Measurements from ENCODE around the gene GLP1R. TPM values are rescaled to one million over a fixed set of nuclear protein-coding genes. Genes with fewer than 3 reads are reported as not detected.

The GLP1R gene
- total RNA-seq, 1 donor from 2014 or later, result not detected

DNA sequence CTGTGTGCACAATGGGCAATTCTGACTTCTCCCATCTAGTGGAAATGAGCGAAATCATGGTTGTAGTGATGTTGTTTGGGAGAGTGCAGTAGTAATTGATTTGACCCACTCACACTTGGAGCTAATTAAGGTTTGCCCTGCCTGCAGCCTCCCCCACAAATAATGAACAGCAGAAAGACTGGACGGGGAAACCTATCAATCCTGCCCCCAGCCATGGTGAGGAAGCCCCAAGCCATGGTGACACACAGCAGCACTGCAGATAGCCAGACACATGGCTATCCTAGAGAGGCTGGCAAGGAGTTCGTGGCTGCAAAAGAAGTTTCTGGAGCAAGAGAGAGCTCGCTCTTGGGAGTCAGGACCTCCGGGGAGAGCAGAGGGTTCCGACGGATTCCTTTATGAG, 38.6 kb downstream of the GLP1R start:
- no peak for DNase-seq

- peak; percentile 48 for DNase-seq
Observed at GRCh38 chr6:39088331-39088730, 39.8 kb downstream of the GLP1R start.

GRCh38 chr6:39090036-39090435, 41.5 kb downstream of the GLP1R start:
- peak; percentile 38 for DNase-seq

- DNase-seq, result no peak
Observed at GRCh38 chr6:39091220-39091619, 42.6 kb downstream of the GLP1R start.

GRCh38 chr6:39092124-39092523, 43.5 kb downstream of the GLP1R start:
- no peak for DNase-seq

DNA sequence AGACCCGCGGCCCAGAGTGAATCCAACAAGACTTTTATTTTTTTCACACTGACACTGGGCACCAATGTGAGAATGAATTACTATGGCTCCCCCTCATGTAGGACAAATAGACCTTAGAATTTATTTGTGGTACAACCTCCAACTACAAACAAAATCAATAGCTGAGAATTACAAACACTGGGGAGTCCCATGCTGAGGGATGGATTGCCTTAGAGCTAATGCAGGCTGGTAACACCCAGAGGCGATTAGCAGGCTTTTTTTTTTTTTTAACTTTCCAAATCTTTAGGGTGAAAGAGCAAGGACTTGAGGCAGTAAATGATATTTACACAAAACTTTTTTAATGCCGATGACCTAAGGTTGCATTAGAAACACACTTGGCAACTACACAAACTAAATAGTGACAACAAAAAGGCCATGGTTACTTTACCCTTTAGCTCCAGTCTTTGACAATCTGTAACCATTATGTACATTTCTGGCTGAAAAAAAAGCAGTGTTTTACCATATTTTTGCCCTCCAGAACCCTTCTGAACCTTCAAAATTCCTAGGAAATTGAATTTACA, 44.6 kb downstream of the GLP1R start:
- DNase-seq, result no peak

DNA sequence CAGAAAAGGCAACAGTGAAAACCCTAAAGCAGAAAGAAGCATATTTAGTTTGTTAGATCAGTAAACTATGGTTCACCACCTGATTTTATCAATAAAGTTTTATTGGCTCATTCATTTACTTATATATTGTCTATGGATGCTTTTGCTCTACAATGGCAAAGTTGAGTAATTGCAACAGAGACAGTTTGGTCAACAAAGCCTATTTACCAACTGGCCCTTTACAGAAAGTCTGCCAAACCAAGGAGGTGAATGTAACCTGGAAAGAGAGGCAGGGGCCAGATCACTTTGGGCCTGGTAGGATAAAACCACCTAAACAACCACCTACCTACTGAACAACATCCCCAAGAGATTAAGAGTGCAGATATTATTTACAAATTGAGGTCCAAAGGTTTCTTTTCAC, 47.0 kb downstream of the GLP1R start:
- no peak for DNase-seq

- no peak for DNase-seq
Observed at GRCh38 chr6:39100358-39100757, 51.8 kb downstream of the GLP1R start.

- DNase-seq, result peak; percentile 14
Observed at GRCh38 chr6:39102071-39102820, 53.7 kb downstream of the GLP1R start.

GRCh38 chr6:39102821-39103136, 54.2 kb downstream of the GLP1R start:
- no peak for DNase-seq

DNA sequence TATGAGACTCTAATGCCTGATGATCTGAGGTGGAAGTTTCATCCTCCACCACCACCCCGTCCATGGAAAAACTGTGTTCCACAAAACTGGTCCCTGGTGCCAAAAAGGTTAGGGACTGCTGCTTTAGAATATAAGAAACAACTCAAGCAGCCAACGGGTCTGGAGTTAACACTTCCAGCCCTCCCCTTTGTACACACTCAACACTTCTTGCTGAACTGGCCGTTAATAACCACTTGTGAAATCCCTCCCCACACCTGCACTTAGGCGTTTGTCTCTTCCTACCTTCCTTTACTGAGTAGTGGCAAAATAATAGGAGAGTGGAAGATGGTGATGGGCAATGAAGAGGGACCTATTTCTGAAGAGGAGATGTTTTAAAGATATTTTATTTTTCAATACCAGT, 55.9 kb downstream of the GLP1R start:
- DNase-seq, result no peak

- DNase-seq, result no peak
Observed at GRCh38 chr6:39107034-39107433, 58.5 kb downstream of the GLP1R start.

DNA sequence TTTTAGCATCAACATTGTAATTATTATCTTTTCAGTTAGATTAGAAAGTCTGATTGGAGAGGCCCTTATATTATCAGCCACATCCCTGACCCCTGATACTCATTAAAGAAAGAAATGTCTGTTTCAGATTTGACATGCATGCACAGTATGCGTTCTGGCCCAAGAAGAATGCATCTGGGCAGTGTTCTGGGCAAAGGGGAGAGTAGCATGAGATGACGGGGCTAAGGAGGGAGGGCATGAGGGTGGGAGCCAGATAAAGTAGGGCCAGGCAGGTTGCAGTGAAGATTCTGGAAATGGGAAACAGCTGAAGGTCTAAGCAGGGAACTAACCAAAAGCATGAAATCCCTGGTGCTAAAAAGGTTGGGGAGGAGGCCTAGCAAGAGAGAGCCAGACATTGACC, 59.1 kb downstream of the GLP1R start:
- DNase-seq, result no peak

GRCh38 chr6:39108041-39108839, 59.7 kb downstream of the GLP1R start:
- no peak for DNase-seq

GRCh38 chr6:39111280-39111679, 62.7 kb downstream of the GLP1R start:
- no peak for DNase-seq

DNA sequence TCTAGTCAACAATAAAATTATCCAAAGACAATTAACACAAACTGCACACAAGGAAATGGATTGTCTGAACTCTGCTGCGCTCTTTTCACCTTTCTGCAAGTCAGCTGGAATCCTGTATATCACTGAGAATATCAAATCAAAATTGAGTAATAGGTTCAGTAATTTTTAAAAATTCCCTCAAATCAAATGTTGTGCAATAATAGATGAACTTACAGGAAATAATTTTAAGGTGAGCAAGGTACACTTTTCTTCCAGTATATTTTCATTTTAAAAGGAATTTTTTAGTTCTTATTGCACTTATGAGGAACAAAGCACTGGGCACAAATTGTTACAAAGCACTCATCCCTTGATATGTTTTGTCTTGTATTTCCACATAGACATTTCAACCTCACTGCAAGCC, 65.2 kb downstream of the GLP1R start:
- DNase-seq, result no peak

- DNase-seq, result no peak
Observed at GRCh38 chr6:39114388-39114703, 65.8 kb downstream of the GLP1R start.

- peak; percentile 95 for DNase-seq
Observed at GRCh38 chr6:39114704-39115599, 66.4 kb downstream of the GLP1R start, which contains the start of gene SAYSD1. SAYSD1 (minus strand) TSS chr6:39115186; CDS start chr6:39115089, 97 bp downstream.

GRCh38 chr6:39118921-39119320, 70.3 kb downstream of the GLP1R start:
- DNase-seq, result no peak

DNA sequence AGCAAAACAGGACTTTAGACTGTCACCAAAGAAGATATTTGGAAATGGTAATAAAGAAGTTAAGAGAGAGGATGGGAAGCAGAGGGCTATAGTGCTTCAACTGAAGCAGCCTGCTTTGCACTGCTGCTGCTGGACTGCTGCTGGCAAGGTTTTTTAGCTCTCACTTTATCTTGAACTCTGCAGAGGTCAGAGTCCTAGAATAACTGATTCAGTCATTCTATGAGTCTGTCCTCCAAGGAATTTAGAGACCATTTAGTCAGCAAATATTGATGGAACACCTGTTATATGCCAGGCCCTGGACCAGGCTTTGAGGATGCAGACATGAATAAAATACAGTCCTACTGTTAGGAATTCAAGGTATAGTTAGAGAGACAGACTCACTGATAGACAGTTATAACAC, 75.5 kb downstream of the GLP1R start:
- DNase-seq, result no peak

- DNase-seq, result no peak
Observed at GRCh38 chr6:39128106-39128505, 79.5 kb downstream of the GLP1R start.

GRCh38 chr6:39128832-39129231, 80.3 kb downstream of the GLP1R start:
- no peak for DNase-seq

DNA sequence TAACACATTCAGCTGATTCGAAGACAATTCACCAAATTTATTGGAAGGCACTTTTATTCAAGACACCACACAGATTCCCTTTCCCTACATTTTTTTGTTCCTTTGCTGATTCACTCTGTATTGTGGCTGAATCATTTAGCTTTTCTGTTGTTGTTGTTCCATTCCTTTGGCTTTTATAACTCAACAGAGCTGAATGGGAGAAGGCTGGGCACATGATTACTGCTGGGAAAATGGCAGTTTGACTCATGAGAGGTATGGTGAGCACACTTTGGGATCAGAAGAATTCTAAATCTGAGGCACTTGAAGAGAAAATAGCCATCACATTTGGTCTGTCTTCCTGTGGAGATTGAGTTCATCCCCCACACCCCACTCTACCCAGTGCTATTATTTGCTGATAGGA, 82.1 kb downstream of the GLP1R start:
- DNase-seq, result no peak

Measured in dermis blood vessel endothelial cell (primary cell).